GM12878 (cell line): ENCODE measurements around the gene TBCCD1.

ENCODE experiments used
- CHD1 ChIP-seq: IDR thresholded peaks from 2 replicates; pipeline ENCODE4 v1.6.1; 2012; ENCODE audit warnings: low read depth, low read length, improper control_type of control experiment
- CTCF ChIP-seq, 3 experiments: IDR thresholded peaks in 2 of 3; conservative IDR thresholded peaks in 1 of 3; 2 replicates each; pipeline ENCODE4 v1.5.1; 2011; ENCODE audit warnings: low read depth in 3 of 3, low read length in 3 of 3, mild to moderate bottlenecking in 3 of 3, control low read depth in 2 of 3, moderate library complexity in 2 of 3, inconsistent platforms in 1 of 3, mixed read lengths in 1 of 3; ENCODE audit not compliant: control insufficient read depth in 2 of 3, insufficient read depth in 1 of 3; ENCODE audit errors: extremely low read depth in 1 of 3
- E2F4 ChIP-seq: IDR thresholded peaks from 2 replicates; pipeline ENCODE4 v1.6.1; 2012; ENCODE audit warnings: low read depth, low read length, improper control_type of control experiment
- EP300 ChIP-seq, 2 experiments: fragments of 150-350 bp in 1 of 2; IDR thresholded peaks; 2 replicates each; pipeline ENCODE4 v1.6.1; 2011 to 2012; ENCODE audit warnings: low read depth in 2 of 2, low read length in 2 of 2, borderline replicate concordance in 1 of 2, improper control_type of control experiment in 1 of 2, inconsistent platforms in 1 of 2; ENCODE audit not compliant: control insufficient read depth in 1 of 2
- POLR2A ChIP-seq: IDR thresholded peaks from 2 replicates; pipeline ENCODE4 v1.6.1; 2011; ENCODE audit warnings: low read depth, mild to moderate bottlenecking, low read length
- POLR2AphosphoS2 ChIP-seq: IDR thresholded peaks from 2 replicates; pipeline ENCODE4 v1.6.1; 2011; ENCODE audit warnings: low read depth, mild to moderate bottlenecking, low read length, improper control_type of control experiment, moderate library complexity
- TF ChIP-seq, protein P1 (sequence below): IDR thresholded peaks from 2 replicates; pipeline ENCODE4 v1.6.1; 2011; ENCODE audit warnings: mild to moderate bottlenecking, low read depth, low read length, moderate library complexity; ENCODE audit not compliant: insufficient replicate concordance

DNA sequence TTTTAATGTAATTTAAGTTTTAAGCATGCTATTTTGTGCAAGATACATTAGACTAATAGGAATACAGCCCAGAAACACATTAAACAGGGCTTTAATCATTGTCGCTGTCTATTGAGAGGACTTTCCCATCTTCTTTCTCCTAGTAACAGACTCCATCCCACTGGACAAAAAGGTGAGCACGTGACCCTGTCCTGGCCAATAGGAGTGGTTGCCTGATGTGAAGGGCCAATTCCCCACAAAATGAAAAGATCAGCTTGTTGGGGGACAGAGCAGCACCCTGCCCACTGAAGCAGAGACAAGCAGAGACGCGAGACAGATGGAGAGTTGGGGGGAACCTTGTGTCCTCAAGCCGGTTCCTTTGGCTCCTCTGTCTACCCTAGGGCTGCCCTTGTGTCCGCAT lies 44.1 kb downstream of the TBCCD1 start:
- TF ChIP-seq CHD1 (no peak), CTCF (IDR thresholded peaks at IDR 0.05 in 2 of 3, conservative IDR thresholded peaks at IDR 0.05 in 1 of 3; ENCODE audit: control insufficient read depth in 2 of 3, extremely low read depth in 1 of 3, insufficient read depth in 1 of 3, low read depth in 3 of 3, low read length in 3 of 3) (no peak), POLR2AphosphoS2 (no peak), EP300 (IDR thresholded peaks at IDR 0.05; ENCODE audit: borderline replicate concordance in 1 of 2, control insufficient read depth in 1 of 2, low read depth in 2 of 2, low read length in 2 of 2) (no peak), E2F4 (no peak), POLR2A (no peak)
- TF ChIP-seq, protein P1, sequence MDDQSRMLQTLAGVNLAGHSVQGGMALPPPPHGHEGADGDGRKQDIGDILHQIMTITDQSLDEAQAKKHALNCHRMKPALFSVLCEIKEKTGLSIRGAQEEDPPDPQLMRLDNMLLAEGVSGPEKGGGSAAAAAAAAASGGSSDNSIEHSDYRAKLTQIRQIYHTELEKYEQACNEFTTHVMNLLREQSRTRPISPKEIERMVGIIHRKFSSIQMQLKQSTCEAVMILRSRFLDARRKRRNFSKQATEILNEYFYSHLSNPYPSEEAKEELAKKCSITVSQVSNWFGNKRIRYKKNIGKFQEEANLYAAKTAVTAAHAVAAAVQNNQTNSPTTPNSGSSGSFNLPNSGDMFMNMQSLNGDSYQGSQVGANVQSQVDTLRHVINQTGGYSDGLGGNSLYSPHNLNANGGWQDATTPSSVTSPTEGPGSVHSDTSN: no peak
